Measurements from ENCODE around the gene NCKAP5.

- no peak for TF ChIP-seq POLR2AphosphoS5 (IDR thresholded peaks at IDR 0.05)
- TF ChIP-seq, protein P1, sequence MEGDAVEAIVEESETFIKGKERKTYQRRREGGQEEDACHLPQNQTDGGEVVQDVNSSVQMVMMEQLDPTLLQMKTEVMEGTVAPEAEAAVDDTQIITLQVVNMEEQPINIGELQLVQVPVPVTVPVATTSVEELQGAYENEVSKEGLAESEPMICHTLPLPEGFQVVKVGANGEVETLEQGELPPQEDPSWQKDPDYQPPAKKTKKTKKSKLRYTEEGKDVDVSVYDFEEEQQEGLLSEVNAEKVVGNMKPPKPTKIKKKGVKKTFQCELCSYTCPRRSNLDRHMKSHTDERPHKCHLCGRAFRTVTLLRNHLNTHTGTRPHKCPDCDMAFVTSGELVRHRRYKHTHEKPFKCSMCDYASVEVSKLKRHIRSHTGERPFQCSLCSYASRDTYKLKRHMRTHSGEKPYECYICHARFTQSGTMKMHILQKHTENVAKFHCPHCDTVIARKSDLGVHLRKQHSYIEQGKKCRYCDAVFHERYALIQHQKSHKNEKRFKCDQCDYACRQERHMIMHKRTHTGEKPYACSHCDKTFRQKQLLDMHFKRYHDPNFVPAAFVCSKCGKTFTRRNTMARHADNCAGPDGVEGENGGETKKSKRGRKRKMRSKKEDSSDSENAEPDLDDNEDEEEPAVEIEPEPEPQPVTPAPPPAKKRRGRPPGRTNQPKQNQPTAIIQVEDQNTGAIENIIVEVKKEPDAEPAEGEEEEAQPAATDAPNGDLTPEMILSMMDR (IDR thresholded peaks at IDR 0.05) = no peak
- TF ChIP-seq POLR2A (IDR thresholded peaks at IDR 0.05) = no peak
Observed at GRCh38 chr2:133598769-133599168, 30.5 kb upstream of the NCKAP5 start.

Data from upper lobe of left lung (tissue), 4 donors.